T-helper 17 cell (primary cell): ENCODE data around the gene SPTBN1. TPM values are rescaled to one million over a fixed set of nuclear protein-coding genes. Genes with fewer than 3 reads are reported as not detected.

Source experiments
- ATAC-seq: fragments of 150-1000 bp; cut with Tn5 transposase; 2 replicates; pipeline ENCODE4 v1.10.0; 2021; ENCODE audit warnings: mild to moderate bottlenecking, moderate library complexity
- DNase-seq, 3 donors: peaks; one replicate each; pipeline versions ENCODE4 v3.0.0 to v3.0.0-alpha.2; 2020 to 2021
- H3K9me3 ChIP-seq: one replicate; pipeline ENCODE4 v1.7.0; 2013; ENCODE audit warnings: low read length, mild to moderate bottlenecking; ENCODE audit not compliant: control insufficient read depth, poor library complexity, severe bottlenecking
- H3K27ac Mint-ChIP-seq: one replicate; pipeline ENCODE4 v1.8.0; 2022; ENCODE audit warnings: mild to moderate bottlenecking, moderate library complexity, mixed read lengths
- H3K27me3 Mint-ChIP-seq: one replicate; pipeline ENCODE4 v1.8.0; 2022; ENCODE audit warnings: mixed read lengths
- H3K36me3 Mint-ChIP-seq: one replicate; pipeline ENCODE4 v1.8.0; 2022; ENCODE audit warnings: low read depth, mixed read lengths
- H3K4me1 Mint-ChIP-seq: one replicate; pipeline ENCODE4 v1.8.0; 2022; ENCODE audit warnings: mild to moderate bottlenecking, mixed read lengths
- H3K4me3 Mint-ChIP-seq: one replicate; pipeline ENCODE4 v1.8.0; 2022; ENCODE audit warnings: mild to moderate bottlenecking, moderate library complexity, mixed read lengths
- total RNA-seq, 4 donors: library from RNA in 2 of 4; stranded (reverse) in 2 of 4; gene quantifications; one replicate each; pipeline ENCODE4 v1.2.3 and lab custom pipeline; 2022 to 2026

The SPTBN1 gene
- total RNA-seq, 2 donors from 2014 or later, result 187 to 195 TPM

DNA sequence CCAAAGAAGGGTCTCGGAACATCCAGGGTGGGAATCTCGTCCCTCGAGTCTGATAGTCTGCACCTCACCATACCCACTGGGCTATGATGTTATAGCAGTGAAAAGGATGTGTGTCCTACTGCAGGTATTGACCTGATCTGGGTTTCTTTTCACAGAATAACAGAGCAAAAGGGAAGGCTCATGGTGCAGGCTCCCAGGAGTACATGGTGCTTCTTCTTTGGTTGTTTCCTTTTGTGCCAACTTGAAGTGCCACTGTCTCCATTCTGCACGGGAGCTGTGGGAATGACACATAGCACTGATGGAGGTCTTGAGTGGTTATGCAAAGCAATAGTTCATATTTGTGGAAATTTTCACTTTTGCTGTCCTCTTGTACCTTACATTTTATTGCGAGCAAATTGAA is 195.2 kb downstream of the SPTBN1 start:
- H3K27me3 Mint-ChIP-seq, result no peaks in the 10 kb centered on the region
- H3K9me3 ChIP-seq, result no peaks in the 10 kb centered on the region
- ATAC-seq, result no peak
- DNase-seq, result no peak
- no peak overlapping the region for H3K4me3 Mint-ChIP-seq
- H3K36me3 Mint-ChIP-seq, result peaks cover 14% of the 10 kb centered on the region
- no peak overlapping the region for H3K27ac Mint-ChIP-seq
- peaks cover 5% of the 10 kb centered on the region for H3K4me1 Mint-ChIP-seq

DNA sequence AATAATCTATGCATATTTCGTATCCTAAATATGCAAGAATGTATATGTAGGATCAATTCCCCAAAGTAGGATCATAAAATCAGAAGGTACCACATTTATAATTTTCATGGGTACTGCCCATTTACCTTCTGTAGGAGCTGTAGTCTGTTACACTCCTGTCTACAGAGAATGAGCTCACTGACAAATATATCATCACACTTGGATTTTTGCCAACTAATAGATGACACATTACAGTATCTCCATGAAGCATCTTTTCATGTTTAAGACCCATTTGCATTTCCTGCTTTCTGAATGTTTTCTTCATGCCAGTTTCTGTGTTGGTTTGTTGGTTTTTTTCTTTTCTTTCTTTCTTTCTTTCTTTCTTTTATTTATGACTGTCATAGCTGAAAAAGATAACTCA is 196.4 kb downstream of the SPTBN1 start:
- no peaks in the 10 kb centered on the region for H3K27me3 Mint-ChIP-seq
- DNase-seq (no peak), ATAC-seq (no peak)
- H3K9me3 ChIP-seq, result no peaks in the 10 kb centered on the region
- H3K27ac Mint-ChIP-seq, result peak overlapping the region; percentile 3
- peaks cover 5% of the 10 kb centered on the region for H3K4me1 Mint-ChIP-seq
- no peak overlapping the region for H3K4me3 Mint-ChIP-seq
- H3K36me3 Mint-ChIP-seq, result peaks cover 14% of the 10 kb centered on the region

DNA sequence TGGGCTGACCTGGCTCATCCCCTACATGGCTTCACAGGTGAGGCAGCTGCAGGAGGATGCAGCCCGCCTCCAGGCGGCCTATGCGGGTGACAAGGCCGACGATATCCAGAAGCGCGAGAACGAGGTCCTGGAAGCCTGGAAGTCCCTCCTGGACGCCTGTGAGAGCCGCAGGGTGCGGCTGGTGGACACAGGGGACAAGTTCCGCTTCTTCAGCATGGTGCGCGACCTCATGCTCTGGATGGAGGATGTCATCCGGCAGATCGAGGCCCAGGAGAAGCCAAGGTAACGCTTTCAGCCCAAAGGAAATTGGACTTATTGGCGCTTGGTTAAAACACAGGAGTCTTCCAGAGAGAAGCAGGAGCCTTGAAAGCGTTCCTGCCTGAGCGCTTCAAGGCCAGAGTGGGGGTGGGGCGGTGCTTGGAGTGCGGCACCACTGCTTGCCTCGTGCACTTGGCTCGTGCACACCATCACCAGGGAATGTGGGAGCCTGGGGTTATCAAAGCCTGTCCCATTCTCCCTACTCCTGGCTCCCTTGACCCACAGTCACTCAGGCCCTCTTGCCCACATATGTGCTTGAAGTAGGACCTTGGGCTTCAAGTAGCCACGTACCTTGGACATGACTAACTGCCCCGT is 197.6 kb downstream of the SPTBN1 start:
- Mint-ChIP-seq H3K4me1 (peaks cover 7% of the 10 kb centered on the region), H3K27ac (peak overlapping the region; percentile 16), H3K4me3 (no peak overlapping the region), H3K27me3 (no peaks in the 10 kb centered on the region), H3K36me3 (peaks cover 15% of the 10 kb centered on the region)
- H3K9me3 ChIP-seq, result no peaks in the 10 kb centered on the region
- DNase-seq (no peak), ATAC-seq (no peak)

DNA sequence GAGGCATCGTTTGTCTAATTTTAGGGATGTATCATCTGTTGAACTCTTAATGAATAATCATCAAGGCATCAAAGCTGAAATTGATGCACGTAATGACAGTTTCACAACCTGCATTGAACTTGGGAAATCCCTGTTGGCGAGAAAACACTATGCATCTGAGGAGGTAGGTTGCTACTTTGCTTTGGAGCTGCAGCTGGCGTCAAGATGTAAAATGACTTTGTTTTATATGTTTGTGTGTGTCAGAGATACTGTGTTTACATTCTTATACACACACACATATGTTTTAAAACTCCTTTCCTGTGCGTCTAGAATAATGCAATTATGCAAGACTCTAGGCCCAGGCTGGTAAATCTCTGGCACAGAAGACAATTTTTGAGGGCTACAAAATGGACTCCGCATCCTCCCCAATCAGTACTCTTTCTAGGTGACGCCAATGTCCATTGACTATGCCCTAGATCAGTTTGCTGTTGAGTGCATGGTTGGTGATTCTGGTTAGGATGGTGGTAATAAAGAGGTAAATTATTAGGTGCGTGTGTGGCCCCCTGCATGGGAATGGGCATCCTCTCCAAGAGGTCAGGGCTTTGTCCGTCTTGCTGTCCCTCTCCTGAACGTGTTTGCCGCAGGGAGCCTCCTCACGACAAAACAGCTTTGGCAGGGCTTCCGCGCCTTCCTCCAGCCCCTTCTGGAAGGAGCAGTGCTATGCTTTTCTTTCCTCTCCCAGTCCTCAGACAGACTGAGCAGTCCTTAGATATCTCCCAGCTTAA is 199.1 kb downstream of the SPTBN1 start:
- Mint-ChIP-seq H3K27me3 (no peaks in the 10 kb centered on the region), H3K36me3 (peaks cover 12% of the 10 kb centered on the region), H3K27ac (peak overlapping the region; percentile 19), H3K4me1 (peaks cover 7% of the 10 kb centered on the region), H3K4me3 (peak overlapping the region; percentile 15)
- no peak for DNase-seq
- ATAC-seq, result no peak
- H3K9me3 ChIP-seq, result no peaks in the 10 kb centered on the region

DNA sequence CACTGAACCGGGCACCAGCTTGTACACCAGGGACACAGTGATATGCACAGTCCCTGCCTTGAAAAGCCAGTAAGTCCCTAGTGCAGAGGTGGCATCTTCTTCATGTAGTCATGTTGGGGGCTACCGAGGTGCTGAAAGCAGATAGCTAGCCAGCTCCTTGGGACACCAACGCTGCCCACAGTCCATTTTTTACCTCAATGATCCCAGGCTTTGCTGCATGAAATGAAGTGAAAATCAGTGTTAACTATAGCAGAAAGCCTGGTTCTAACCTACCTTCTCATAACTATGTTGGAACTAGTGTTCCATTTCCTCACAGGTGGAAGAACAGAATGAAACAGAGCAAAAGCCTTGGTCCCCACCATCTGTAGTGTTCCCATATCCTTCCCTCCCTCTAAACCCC is 200.7 kb downstream of the SPTBN1 start:
- no peak for ATAC-seq
- no peaks in the 10 kb centered on the region for H3K9me3 ChIP-seq
- Mint-ChIP-seq H3K27me3 (no peaks in the 10 kb centered on the region), H3K36me3 (peaks cover 16% of the 10 kb centered on the region), H3K27ac (no peak overlapping the region), H3K4me3 (no peak overlapping the region), H3K4me1 (peaks cover 9% of the 10 kb centered on the region)
- DNase-seq, result no peak

DNA sequence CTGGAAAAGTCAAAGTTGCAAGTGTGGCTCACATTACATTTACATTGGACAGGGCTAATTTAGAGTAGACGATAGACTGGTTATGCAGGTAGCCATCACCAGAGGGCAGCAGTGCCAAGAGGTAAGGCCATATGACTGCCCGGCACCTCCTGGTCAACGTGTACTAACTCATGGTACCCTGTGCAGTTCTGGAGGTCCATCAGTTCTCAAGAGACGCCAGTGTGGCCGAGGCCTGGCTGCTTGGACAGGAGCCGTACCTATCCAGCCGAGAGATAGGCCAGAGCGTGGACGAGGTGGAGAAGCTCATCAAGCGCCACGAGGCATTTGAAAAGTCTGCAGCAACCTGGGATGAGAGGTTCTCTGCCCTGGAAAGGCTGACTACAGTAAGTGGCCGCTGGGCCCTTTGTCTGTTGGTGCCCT is 201.5 kb downstream of the SPTBN1 start:
- no peak for DNase-seq
- Mint-ChIP-seq H3K4me3 (no peak overlapping the region), H3K27ac (no peak overlapping the region), H3K36me3 (peaks cover 15% of the 10 kb centered on the region), H3K4me1 (peaks cover 7% of the 10 kb centered on the region), H3K27me3 (no peaks in the 10 kb centered on the region)
- ATAC-seq, result peak; percentile 54
- H3K9me3 ChIP-seq, result no peaks in the 10 kb centered on the region

DNA sequence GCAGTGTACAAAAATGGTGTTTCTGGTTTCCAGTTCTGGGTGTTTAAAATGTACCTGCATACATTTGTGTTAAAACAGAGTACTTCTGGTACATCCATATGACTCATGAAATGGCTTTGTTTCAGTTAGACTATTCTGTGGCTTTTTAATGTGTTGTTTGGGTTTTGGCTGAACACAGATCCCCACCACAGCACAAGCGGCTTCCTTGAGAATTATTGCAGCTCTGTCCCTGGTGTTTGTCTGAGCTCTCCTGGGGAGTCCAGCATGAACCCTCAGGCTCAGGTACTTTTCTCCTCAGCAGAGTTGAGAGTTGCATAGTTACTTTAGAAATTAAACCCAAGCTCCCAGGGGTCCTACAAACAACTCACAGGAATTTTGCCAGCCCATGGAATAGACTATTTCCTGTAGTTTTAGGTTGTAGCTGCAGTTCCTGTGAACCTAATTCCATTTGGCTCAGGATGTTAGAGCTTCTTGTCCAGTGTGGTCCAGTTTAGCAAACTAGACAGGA is 202.5 kb downstream of the SPTBN1 start:
- peak overlapping the region; percentile 47 for H3K27ac Mint-ChIP-seq

DNA sequence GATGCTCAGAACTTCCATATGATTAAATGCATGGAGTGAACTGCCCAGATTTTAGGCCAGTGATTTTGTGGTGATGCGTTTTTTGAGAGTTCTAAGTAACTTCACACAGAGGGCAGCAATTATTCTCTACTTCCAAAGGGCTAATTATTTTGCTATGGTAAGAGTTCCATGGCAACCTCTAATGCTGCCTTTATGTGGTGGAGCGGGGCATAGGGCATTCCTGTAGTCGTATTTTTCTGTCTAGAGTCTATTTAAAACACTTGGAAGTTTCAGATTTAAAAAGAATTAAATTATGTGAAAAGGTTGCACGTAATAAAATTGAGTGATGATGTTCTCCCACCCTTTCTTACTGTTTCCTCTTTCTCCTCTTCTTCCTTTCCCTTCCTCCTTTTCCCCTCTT is 203.4 kb downstream of the SPTBN1 start:
- Mint-ChIP-seq H3K4me3 (no peak overlapping the region), H3K27me3 (no peaks in the 10 kb centered on the region), H3K27ac (peak overlapping the region; percentile 61), H3K36me3 (peaks cover 15% of the 10 kb centered on the region), H3K4me1 (peaks cover 4% of the 10 kb centered on the region)
- no peaks in the 10 kb centered on the region for H3K9me3 ChIP-seq
- DNase-seq, result no peak
- ATAC-seq, result no peak

More for the DNA sequence above, 202.5 kb downstream of the SPTBN1 start:
- Mint-ChIP-seq H3K4me3 (no peak overlapping the region), H3K27me3 (no peaks in the 10 kb centered on the region), H3K4me1 (peaks cover 4% of the 10 kb centered on the region), H3K36me3 (peaks cover 15% of the 10 kb centered on the region)
- no peaks in the 10 kb centered on the region for H3K9me3 ChIP-seq
- no peak for ATAC-seq
- no peak for DNase-seq

DNA sequence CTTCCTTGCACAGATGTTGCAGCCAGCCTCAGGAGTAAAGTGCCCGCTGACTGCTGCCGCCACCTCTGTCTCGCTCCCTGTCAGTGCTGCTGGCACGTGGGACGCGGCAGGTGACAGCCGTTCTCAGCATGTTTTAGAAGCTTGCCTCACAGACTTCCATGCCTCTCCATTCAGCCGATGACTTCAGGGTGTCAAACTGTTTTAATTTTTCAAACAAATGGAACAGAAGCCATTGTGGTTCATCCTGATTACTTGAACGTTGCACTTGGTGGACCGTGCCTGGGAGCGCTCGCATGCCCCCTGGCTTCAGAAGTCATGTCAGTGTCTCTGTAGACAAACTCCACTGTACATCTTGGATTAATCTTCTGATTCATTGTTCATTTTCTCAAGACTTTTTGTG is 204.6 kb downstream of the SPTBN1 start:
- Mint-ChIP-seq H3K27ac (peak overlapping the region; percentile 49), H3K27me3 (no peaks in the 10 kb centered on the region), H3K36me3 (peaks cover 12% of the 10 kb centered on the region), H3K4me3 (peak overlapping the region; percentile 33), H3K4me1 (peaks cover 7% of the 10 kb centered on the region)
- no peaks in the 10 kb centered on the region for H3K9me3 ChIP-seq
- no peak for DNase-seq
- no peak for ATAC-seq

DNA sequence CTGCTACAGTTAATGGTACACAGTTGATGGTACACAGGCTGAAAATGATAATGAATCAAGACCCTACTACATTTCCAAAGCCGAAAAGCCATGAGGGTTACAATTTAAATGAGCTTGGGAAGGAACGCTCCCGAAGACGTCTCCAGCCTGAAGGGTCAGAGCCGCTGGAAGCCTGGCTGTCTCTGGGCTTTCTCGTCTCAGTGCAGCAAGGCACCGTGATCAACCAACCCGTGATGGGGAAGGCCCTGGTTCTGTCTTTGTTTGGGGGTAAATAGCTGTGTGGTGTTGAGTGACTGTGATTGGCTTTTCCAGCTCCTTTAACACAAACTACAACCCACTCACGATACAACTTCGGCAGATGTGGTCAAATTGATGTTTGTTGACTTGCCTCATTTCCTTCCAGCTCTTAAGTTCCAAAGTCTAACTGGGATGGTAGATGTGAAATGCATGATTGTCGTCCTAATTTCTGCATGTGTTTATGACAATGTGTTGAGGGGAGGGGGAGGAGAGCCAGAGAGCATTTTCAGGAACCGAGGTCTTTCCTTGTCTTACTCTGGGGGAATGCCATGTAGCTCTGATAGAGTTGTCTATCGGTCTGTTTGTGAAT is 207.4 kb downstream of the SPTBN1 start:
- H3K27ac Mint-ChIP-seq, result peak overlapping the region; percentile 81

DNA sequence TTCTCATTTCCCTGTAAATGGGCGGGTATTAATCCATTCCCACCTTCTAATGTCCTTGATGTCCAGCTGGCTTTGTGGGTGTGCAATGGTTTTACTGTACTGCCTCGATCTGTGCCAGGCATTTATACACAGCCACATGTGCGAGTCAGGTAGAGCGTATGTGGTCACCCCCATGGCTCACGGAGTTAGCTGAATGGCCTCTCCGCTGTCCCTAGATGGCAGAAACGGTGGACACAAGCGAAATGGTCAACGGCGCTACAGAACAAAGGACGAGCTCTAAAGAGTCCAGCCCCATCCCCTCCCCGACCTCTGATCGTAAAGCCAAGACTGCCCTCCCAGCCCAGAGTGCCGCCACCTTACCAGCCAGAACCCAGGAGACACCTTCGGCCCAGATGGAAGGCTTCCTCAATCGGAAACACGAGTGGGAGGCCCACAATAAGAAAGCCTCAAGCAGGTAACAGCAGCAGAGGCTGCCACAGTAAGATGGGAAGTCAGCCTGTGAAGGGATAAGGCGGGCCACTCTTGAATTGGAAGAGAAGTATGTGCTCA is 208.2 kb downstream of the SPTBN1 start:
- peaks cover 10% of the 10 kb centered on the region for H3K4me1 Mint-ChIP-seq
- H3K36me3 Mint-ChIP-seq, result peaks cover 26% of the 10 kb centered on the region
- H3K27ac Mint-ChIP-seq, result peak overlapping the region; percentile 81
- H3K27me3 Mint-ChIP-seq, result no peaks in the 10 kb centered on the region
- ATAC-seq (no peak), DNase-seq (no peak)
- no peaks in the 10 kb centered on the region for H3K9me3 ChIP-seq
- H3K4me3 Mint-ChIP-seq, result no peak overlapping the region

More for the DNA sequence above, 207.4 kb downstream of the SPTBN1 start:
- H3K4me3 Mint-ChIP-seq, result peak overlapping the region; percentile 12
- DNase-seq (no peak), ATAC-seq (no peak)
- peaks cover 10% of the 10 kb centered on the region for H3K4me1 Mint-ChIP-seq
- no peaks in the 10 kb centered on the region for H3K27me3 Mint-ChIP-seq
- H3K9me3 ChIP-seq, result no peaks in the 10 kb centered on the region
- H3K36me3 Mint-ChIP-seq, result peaks cover 24% of the 10 kb centered on the region

DNA sequence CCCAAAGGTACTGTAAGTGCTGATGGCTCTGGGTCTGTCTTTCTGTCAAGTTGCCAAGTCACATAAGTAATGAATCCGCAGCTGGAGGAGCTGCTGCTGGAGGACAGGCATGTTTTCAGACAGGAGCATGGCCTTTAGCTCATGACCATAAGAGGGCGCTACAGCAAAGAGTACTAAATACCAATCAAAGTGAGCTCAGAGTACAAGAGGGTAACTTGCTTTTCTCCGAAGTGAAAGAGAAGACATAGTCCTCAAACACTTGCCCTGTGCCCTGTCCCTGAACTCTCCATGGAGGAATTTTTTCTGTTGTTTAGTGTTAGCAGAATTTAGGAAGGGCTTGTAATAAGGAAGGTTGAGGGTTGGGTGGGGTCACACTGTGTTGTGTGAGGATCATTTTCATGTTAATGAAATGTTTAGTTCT is 209.3 kb downstream of the SPTBN1 start:
- peak; percentile 66 for ATAC-seq
- Mint-ChIP-seq H3K4me1 (peaks cover 12% of the 10 kb centered on the region), H3K27ac (peak overlapping the region; percentile 81), H3K27me3 (no peaks in the 10 kb centered on the region), H3K4me3 (no peak overlapping the region), H3K36me3 (peaks cover 23% of the 10 kb centered on the region)
- H3K9me3 ChIP-seq, result no peaks in the 10 kb centered on the region
- DNase-seq, result peak in 1 of 3 donors; percentile 27

DNA sequence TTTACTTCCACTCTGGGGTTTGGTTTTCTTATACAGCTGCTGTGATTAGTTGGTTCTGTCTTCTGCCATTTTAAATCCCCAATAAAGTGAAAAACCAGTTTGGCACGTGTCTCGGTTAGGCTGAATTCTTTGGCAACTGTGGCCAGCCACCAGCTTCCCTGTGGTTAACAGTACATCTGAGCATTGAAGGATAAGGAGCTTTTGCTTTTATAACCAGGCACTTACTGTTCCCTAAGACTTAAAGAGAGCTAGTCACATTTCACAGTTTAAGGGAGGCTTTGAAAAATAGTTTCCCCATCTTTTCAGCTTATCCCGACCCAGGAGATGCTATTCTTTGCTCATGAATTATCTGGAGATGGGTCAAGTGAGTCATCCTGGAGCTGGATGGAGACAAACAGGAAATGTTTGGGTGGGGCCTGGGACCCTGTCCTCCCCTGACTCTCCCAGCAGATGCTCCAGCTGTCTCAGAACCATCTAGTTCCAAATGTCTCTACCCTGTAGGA is 210.1 kb downstream of the SPTBN1 start:
- Mint-ChIP-seq H3K27me3 (no peaks in the 10 kb centered on the region), H3K4me1 (peaks cover 12% of the 10 kb centered on the region), H3K4me3 (no peak overlapping the region), H3K36me3 (peaks cover 23% of the 10 kb centered on the region), H3K27ac (peak overlapping the region; percentile 81)
- H3K9me3 ChIP-seq, result no peaks in the 10 kb centered on the region
- ATAC-seq (no peak), DNase-seq (no peak)
